MM.1S (cell line): ENCODE data around the gene NLGN1.
"Not testable (repeated sequence)": the region's sequence is repeated elsewhere in the genome, so short reads cannot be mapped to it uniquely, and the experiment has no call there.

Experiments
- DNase-seq: peaks from one replicate; pipeline ENCODE4 v3.0.0-alpha.2; 2015
- H2AFZ ChIP-seq: fragments of 300-600 bp; sonication (generic); 2 replicates; pipeline ENCODE4 v1.6.0; 2016; ENCODE audit warnings: antibody characterized with exemption, low read length
- H3F3A ChIP-seq: fragments of 300-600 bp; sonication (generic); 2 replicates; pipeline ENCODE4 v1.6.1; 2016; ENCODE audit warnings: mild to moderate bottlenecking, antibody characterized with exemption, low read length, moderate library complexity, mixed read lengths; ENCODE audit not compliant: insufficient read depth
- H3K27ac ChIP-seq: fragments of 300-600 bp; sonication (generic); 2 replicates; pipeline ENCODE4 v1.5.1; 2016; ENCODE audit warnings: mild to moderate bottlenecking, low read length
- H3K27me3 ChIP-seq: fragments of 300-600 bp; sonication (generic); replicated peaks from 2 replicates; pipeline ENCODE4 v1.6.0; 2016; ENCODE audit warnings: low read length; ENCODE audit not compliant: insufficient read depth
- H3K36me3 ChIP-seq: fragments of 300-600 bp; sonication (generic); replicated peaks from 2 replicates; pipeline ENCODE4 v1.6.1; 2016; ENCODE audit warnings: mild to moderate bottlenecking, low read length, mixed read lengths; ENCODE audit not compliant: insufficient read depth
- H3K4me1 ChIP-seq: fragments of 300-600 bp; sonication (generic); 2 replicates; pipeline ENCODE4 v1.6.1; 2016; ENCODE audit warnings: low read length, mixed read lengths
- H3K4me2 ChIP-seq: fragments of 300-600 bp; sonication (generic); 2 replicates; pipeline ENCODE4 v1.6.0; 2016; ENCODE audit warnings: low read depth, low read length
- H3K4me3 ChIP-seq: fragments of 300-600 bp; sonication (generic); 2 replicates; pipeline ENCODE4 v1.5.1; 2016; ENCODE audit warnings: low read length, mixed read lengths
- H3K79me2 ChIP-seq: fragments of 300-600 bp; sonication (generic); 2 replicates; pipeline ENCODE4 v1.6.1; 2016; ENCODE audit warnings: mixed run types, low read length, mixed read lengths
- H3K9ac ChIP-seq: fragments of 300-600 bp; sonication (generic); 2 replicates; pipeline ENCODE4 v1.6.1; 2016; ENCODE audit warnings: low read length, mixed read lengths
- H3K9me2 ChIP-seq: fragments of 300-600 bp; sonication (generic); replicated peaks from 2 replicates; pipeline ENCODE4 v1.6.1; 2016; ENCODE audit warnings: mild to moderate bottlenecking, low read length, mixed read lengths; ENCODE audit not compliant: insufficient read depth
- H3K9me3 ChIP-seq: fragments of 300-600 bp; sonication (generic); replicated peaks from 2 replicates; pipeline ENCODE4 v1.6.1; 2016; ENCODE audit warnings: mild to moderate bottlenecking, low read length, mixed read lengths; ENCODE audit not compliant: insufficient read depth
- H4K20me1 ChIP-seq: fragments of 300-600 bp; sonication (generic); 2 replicates; pipeline ENCODE4 v1.6.1; 2016; ENCODE audit warnings: mild to moderate bottlenecking, low read length, moderate library complexity, mixed read lengths; ENCODE audit not compliant: insufficient read depth
- CTCF ChIP-seq: fragments of 300-600 bp; sonication (generic); IDR thresholded peaks from 2 replicates; pipeline ENCODE4 v1.5.1; 2016; ENCODE audit warnings: antibody characterized with exemption, low read length, mixed read lengths
- EZH2 ChIP-seq: fragments of 300-600 bp; sonication (generic); optimal IDR thresholded peaks from 2 replicates; pipeline ENCODE3; 2017; ENCODE audit warnings: low read depth, mild to moderate bottlenecking, antibody characterized with exemption, low read length, mixed read lengths
- EZH2phosphoT487 ChIP-seq: fragments of 300-600 bp; sonication (generic); IDR thresholded peaks from 2 replicates; pipeline ENCODE4 v1.6.1; 2018; ENCODE audit warnings: antibody characterized with exemption, low read length

NLGN1 gene

GRCh38 chr3:173591401-173591800 is 193.9 kb downstream of the NLGN1 start:
- Histone ChIP-seq H3K9ac (no peak overlapping the region), H3K79me2 (no peaks in the 10 kb centered on the region), H3K27ac (no peak overlapping the region), H2AFZ (no peak overlapping the region), H3K9me3 (no peaks in the 10 kb centered on the region), H3K4me2 (no peak overlapping the region), H3F3A (no peaks in the 10 kb centered on the region), H3K4me1 (no peaks in the 10 kb centered on the region), H3K9me2 (no peaks in the 10 kb centered on the region), H4K20me1 (no peaks in the 10 kb centered on the region), H3K4me3 (no peak overlapping the region), H3K27me3 (no peaks in the 10 kb centered on the region), H3K36me3 (no peaks in the 10 kb centered on the region)
- TF ChIP-seq CTCF: no peak
- no peak for TF ChIP-seq EZH2
- no peak for TF ChIP-seq EZH2phosphoT487
- no peak for DNase-seq

GRCh38 chr3:173594881-173595280 is 197.3 kb downstream of the NLGN1 start:
- not testable (repeated sequence) for H3K9ac ChIP-seq, H3K4me3 ChIP-seq, H3K4me1 ChIP-seq, H3K27me3 ChIP-seq, H3K9me3 ChIP-seq, H3K79me2 ChIP-seq, DNase-seq, H3K27ac ChIP-seq, H3F3A ChIP-seq, H3K4me2 ChIP-seq, H3K36me3 ChIP-seq, H3K9me2 ChIP-seq, H2AFZ ChIP-seq, H4K20me1 ChIP-seq

GRCh38 chr3:173599673-173600072 is 202.1 kb downstream of the NLGN1 start:
- Histone ChIP-seq H3K9me2 (no peaks in the 10 kb centered on the region), H4K20me1 (no peaks in the 10 kb centered on the region), H3K4me1 (no peaks in the 10 kb centered on the region), H3K9me3 (no peaks in the 10 kb centered on the region), H3K9ac (no peak overlapping the region), H3K79me2 (no peaks in the 10 kb centered on the region), H3K4me3 (no peak overlapping the region), H3K27me3 (no peaks in the 10 kb centered on the region), H3K4me2 (no peak overlapping the region), H2AFZ (no peak overlapping the region), H3K36me3 (no peaks in the 10 kb centered on the region), H3K27ac (no peak overlapping the region), H3F3A (no peaks in the 10 kb centered on the region)
- no peak for DNase-seq
- TF ChIP-seq CTCF (no peak), EZH2phosphoT487 (no peak), EZH2 (no peak)

- H4K20me1 ChIP-seq: no peaks in the 10 kb centered on the region
- no peaks in the 10 kb centered on the region for H3K9me3 ChIP-seq
- no peaks in the 10 kb centered on the region for H3K36me3 ChIP-seq
- H2AFZ ChIP-seq: no peak overlapping the region
- H3K27ac ChIP-seq: no peak overlapping the region
- no peak for TF ChIP-seq EZH2phosphoT487
- no peak for TF ChIP-seq EZH2
- no peak for TF ChIP-seq CTCF
- no peak for DNase-seq
- no peaks in the 10 kb centered on the region for H3K79me2 ChIP-seq
- no peaks in the 10 kb centered on the region for H3K27me3 ChIP-seq
- H3K4me2 ChIP-seq: no peak overlapping the region
- no peaks in the 10 kb centered on the region for H3K9me2 ChIP-seq
- no peak overlapping the region for H3K4me3 ChIP-seq
- H3K9ac ChIP-seq: no peak overlapping the region
- H3K4me1 ChIP-seq: no peaks in the 10 kb centered on the region
- H3F3A ChIP-seq: no peaks in the 10 kb centered on the region
These were observed 217.0 kb downstream of the NLGN1 start for GRCh38 chr3:173614522-173614921.
